DND-41 (cell line): Measurements from ENCODE around the gene SS18L1.

Experiments
- EZH2 ChIP-seq: IDR thresholded peaks from 3 replicates; pipeline ENCODE4 v1.6.1; 2012; ENCODE audit warnings: borderline replicate concordance, low read depth, mild to moderate bottlenecking, moderate library complexity, low read length, inconsistent platforms; ENCODE audit not compliant: severe bottlenecking
- TF ChIP-seq, protein P1 (sequence below): IDR thresholded peaks from 2 replicates; pipeline ENCODE4 v1.5.1; 2012; ENCODE audit warnings: borderline replicate concordance, low read length, moderate library complexity, mild to moderate bottlenecking; ENCODE audit not compliant: poor library complexity, severe bottlenecking; ENCODE audit errors: extremely low read depth

- TF ChIP-seq, protein P1, sequence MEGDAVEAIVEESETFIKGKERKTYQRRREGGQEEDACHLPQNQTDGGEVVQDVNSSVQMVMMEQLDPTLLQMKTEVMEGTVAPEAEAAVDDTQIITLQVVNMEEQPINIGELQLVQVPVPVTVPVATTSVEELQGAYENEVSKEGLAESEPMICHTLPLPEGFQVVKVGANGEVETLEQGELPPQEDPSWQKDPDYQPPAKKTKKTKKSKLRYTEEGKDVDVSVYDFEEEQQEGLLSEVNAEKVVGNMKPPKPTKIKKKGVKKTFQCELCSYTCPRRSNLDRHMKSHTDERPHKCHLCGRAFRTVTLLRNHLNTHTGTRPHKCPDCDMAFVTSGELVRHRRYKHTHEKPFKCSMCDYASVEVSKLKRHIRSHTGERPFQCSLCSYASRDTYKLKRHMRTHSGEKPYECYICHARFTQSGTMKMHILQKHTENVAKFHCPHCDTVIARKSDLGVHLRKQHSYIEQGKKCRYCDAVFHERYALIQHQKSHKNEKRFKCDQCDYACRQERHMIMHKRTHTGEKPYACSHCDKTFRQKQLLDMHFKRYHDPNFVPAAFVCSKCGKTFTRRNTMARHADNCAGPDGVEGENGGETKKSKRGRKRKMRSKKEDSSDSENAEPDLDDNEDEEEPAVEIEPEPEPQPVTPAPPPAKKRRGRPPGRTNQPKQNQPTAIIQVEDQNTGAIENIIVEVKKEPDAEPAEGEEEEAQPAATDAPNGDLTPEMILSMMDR, result no peak
- no peak for TF ChIP-seq EZH2
Observed at GRCh38 chr20:62220666-62221568, 77.3 kb downstream of the SS18L1 start.
